ENCODE results near the gene MCOLN3.

- TF ChIP-seq CTCF (IDR thresholded peaks at IDR 0.05; ENCODE audit: low read length) (no peak), EZH2 (IDR thresholded peaks at IDR 0.05; ENCODE audit: borderline replicate concordance, low read length) (no peak)
Measured at GRCh38 chr1:85090225-85090624, 41.9 kb upstream of the MCOLN3 start.

Data from OCI-LY1 (cell line).